ENCODE data around the gene ZMYND19. TPM values are rescaled to one million over a fixed set of nuclear protein-coding genes. Genes with fewer than 3 reads are reported as not detected.
"Not testable (repeated sequence)": the region's sequence is repeated elsewhere in the genome, so short reads cannot be mapped to it uniquely, and the experiment has no call there.

ZMYND19 gene
- total RNA-seq, 1 donor from 2014 or later: 11.6 TPM

- peaks cover 62% of the 10 kb centered on the region for H3K36me3 ChIP-seq
- intact Hi-C loops (cut with micrococcal nuclease): no loop called here
- no peak for TF ChIP-seq CTCF (IDR thresholded peaks at IDR 0.05; ENCODE audit: borderline replicate concordance)
These were observed 35.1 kb downstream of the ZMYND19 start for GRCh38 chr9:137555179-137555578.

GRCh38 chr9:137554349-137554748, 36.0 kb downstream of the ZMYND19 start:
- H3K4me1 ChIP-seq: peaks cover 40% of the 10 kb centered on the region
- no peak overlapping the region for H3K27ac ChIP-seq (replicated peaks)
- H3K9me3 ChIP-seq (replicated peaks): no peaks in the 10 kb centered on the region
- no peak for TF ChIP-seq CTCF (IDR thresholded peaks at IDR 0.05; ENCODE audit: borderline replicate concordance)
- H3K27me3 ChIP-seq (ENCODE audit: low read depth): no peaks in the 10 kb centered on the region
- H3K36me3 ChIP-seq: peaks cover 54% of the 10 kb centered on the region
- intact Hi-C loops (cut with micrococcal nuclease): no loop called here
- H3K4me3 ChIP-seq: no peak overlapping the region
- no peak for DNase-seq

More at GRCh38 chr9:137555179-137555578, 35.1 kb downstream of the ZMYND19 start:
- Histone ChIP-seq H3K27ac (replicated peaks) (peak overlapping the region; percentile 54), H3K27me3 (ENCODE audit: low read depth) (no peaks in the 10 kb centered on the region), H3K4me3 (no peak overlapping the region), H3K4me1 (peaks cover 32% of the 10 kb centered on the region), H3K9me3 (replicated peaks) (no peaks in the 10 kb centered on the region)
- DNase-seq: no peak

- intact Hi-C loops (cut with micrococcal nuclease); H3K9me3 ChIP-seq (replicated peaks); H3K27ac ChIP-seq (replicated peaks); H3K27me3 ChIP-seq (ENCODE audit: low read depth); H3K4me3 ChIP-seq; DNase-seq: not testable (repeated sequence)
- Histone ChIP-seq H3K4me1 (peaks cover 47% of the 10 kb centered on the region), H3K36me3 (peaks cover 50% of the 10 kb centered on the region)
These were observed 36.7 kb downstream of the ZMYND19 start for GRCh38 chr9:137553654-137554053.

GRCh38 chr9:137552022-137552768, 38.1 kb downstream of the ZMYND19 start:
- DNase-seq: no peak

GRCh38 chr9:137551264-137552021, 38.9 kb downstream of the ZMYND19 start, which contains the start of gene MRPL41:
TSS of gene MRPL41 (plus strand) at chr9:137551879. CDS start at chr9:137552082, 203 bp downstream.
- Histone ChIP-seq H3K27ac (replicated peaks) (peak within 1 kb of the TSS; percentile 99), H3K4me3 (peak within 1 kb of the TSS; percentile 97), H3K9me3 (replicated peaks) (no peaks in the 10 kb centered on the region), H3K27me3 (ENCODE audit: low read depth) (no peaks in the 10 kb centered on the region), H3K4me1 (peaks cover 58% of the 10 kb centered on the region), H3K36me3 (peaks cover 28% of the 10 kb centered on the region)
- TF ChIP-seq CTCF (IDR thresholded peaks at IDR 0.05; ENCODE audit: borderline replicate concordance): peak; percentile 69
- DNase-seq: peak; percentile 89
- intact Hi-C loops (cut with micrococcal nuclease): no loop called here

More at GRCh38 chr9:137552022-137552768, 38.1 kb downstream of the ZMYND19 start:
- peak overlapping the region; percentile 97 for H3K4me3 ChIP-seq
- intact Hi-C loops (cut with micrococcal nuclease): no loop called here
- no peaks in the 10 kb centered on the region for H3K9me3 ChIP-seq (replicated peaks)
- peaks cover 60% of the 10 kb centered on the region for H3K4me1 ChIP-seq
- H3K27me3 ChIP-seq (ENCODE audit: low read depth): no peaks in the 10 kb centered on the region
- peak overlapping the region; percentile 99 for H3K27ac ChIP-seq (replicated peaks)
- H3K36me3 ChIP-seq: peaks cover 35% of the 10 kb centered on the region
- no peak for TF ChIP-seq CTCF (IDR thresholded peaks at IDR 0.05; ENCODE audit: borderline replicate concordance)

GRCh38 chr9:137550958-137551263, 39.4 kb downstream of the ZMYND19 start:
- H3K27ac ChIP-seq (replicated peaks): peak overlapping the region; percentile 99
- H3K27me3 ChIP-seq (ENCODE audit: low read depth); H3K9me3 ChIP-seq (replicated peaks); intact Hi-C loops (cut with micrococcal nuclease); DNase-seq: not testable (repeated sequence)
- H3K4me3 ChIP-seq: peak overlapping the region; percentile 97
- H3K36me3 ChIP-seq: peaks cover 22% of the 10 kb centered on the region
- H3K4me1 ChIP-seq: peaks cover 53% of the 10 kb centered on the region

Data from left ventricle myocardium inferior (tissue), 1 donor.